Measurements from ENCODE around the gene LDLRAD4.

Gene LDLRAD4

DNA sequence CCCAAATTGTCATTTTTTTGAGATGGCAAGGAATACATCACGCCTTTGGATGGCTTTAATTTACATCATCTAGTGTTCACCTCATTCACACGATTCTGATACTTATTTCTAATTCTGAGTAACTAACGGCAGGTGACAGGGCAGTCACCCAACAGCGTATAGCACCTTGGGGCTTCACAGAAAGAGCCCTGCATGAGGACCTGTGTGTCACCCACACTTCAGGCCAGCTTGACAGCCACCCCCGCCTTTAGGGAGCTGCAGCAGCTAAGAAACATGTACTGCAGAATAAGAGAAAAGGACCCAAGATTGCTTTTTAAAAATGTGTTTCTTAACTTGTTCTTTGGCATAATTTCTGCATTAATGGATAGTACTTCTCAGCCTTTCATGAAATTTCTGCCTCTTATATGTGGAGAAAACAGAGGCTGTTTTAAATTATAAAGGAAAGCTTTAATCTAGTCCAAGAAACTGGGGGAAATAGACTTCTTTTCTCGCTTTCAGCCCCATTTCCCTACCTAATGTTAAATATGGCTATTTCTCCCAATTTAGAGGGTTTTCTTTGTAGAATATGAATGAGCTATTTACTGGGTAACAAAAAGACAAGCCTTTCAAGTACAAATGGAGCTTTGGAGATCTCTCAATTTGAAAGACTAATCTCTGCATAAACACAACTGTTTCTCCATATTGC is 245.1 kb downstream of the LDLRAD4 start:
- H3K9me3 ChIP-seq (ENCODE audit: control insufficient read depth, low read length): no peaks in the 10 kb centered on the region
- no peak overlapping the region for H3K27ac ChIP-seq
- H3K4me1 ChIP-seq: no peaks in the 10 kb centered on the region
- no peak overlapping the region for H3K4me2 ChIP-seq (ENCODE audit: low read length)
- no peak overlapping the region for H3K4me3 ChIP-seq (ENCODE audit: low read depth, low read length)
- H3K27me3 ChIP-seq (ENCODE audit: control insufficient read depth, insufficient read depth, low read length): no peaks in the 10 kb centered on the region
- no peak overlapping the region for H2AFZ ChIP-seq
- no peaks in the 10 kb centered on the region for H3K36me3 ChIP-seq (ENCODE audit: control insufficient read depth, insufficient read depth, low read length)
- H3K79me2 ChIP-seq: peaks cover 4% of the 10 kb centered on the region
- H3K9ac ChIP-seq: no peak overlapping the region
- TF ChIP-seq, protein P1, sequence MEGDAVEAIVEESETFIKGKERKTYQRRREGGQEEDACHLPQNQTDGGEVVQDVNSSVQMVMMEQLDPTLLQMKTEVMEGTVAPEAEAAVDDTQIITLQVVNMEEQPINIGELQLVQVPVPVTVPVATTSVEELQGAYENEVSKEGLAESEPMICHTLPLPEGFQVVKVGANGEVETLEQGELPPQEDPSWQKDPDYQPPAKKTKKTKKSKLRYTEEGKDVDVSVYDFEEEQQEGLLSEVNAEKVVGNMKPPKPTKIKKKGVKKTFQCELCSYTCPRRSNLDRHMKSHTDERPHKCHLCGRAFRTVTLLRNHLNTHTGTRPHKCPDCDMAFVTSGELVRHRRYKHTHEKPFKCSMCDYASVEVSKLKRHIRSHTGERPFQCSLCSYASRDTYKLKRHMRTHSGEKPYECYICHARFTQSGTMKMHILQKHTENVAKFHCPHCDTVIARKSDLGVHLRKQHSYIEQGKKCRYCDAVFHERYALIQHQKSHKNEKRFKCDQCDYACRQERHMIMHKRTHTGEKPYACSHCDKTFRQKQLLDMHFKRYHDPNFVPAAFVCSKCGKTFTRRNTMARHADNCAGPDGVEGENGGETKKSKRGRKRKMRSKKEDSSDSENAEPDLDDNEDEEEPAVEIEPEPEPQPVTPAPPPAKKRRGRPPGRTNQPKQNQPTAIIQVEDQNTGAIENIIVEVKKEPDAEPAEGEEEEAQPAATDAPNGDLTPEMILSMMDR (IDR thresholded peaks at IDR 0.05): no peak

DNA sequence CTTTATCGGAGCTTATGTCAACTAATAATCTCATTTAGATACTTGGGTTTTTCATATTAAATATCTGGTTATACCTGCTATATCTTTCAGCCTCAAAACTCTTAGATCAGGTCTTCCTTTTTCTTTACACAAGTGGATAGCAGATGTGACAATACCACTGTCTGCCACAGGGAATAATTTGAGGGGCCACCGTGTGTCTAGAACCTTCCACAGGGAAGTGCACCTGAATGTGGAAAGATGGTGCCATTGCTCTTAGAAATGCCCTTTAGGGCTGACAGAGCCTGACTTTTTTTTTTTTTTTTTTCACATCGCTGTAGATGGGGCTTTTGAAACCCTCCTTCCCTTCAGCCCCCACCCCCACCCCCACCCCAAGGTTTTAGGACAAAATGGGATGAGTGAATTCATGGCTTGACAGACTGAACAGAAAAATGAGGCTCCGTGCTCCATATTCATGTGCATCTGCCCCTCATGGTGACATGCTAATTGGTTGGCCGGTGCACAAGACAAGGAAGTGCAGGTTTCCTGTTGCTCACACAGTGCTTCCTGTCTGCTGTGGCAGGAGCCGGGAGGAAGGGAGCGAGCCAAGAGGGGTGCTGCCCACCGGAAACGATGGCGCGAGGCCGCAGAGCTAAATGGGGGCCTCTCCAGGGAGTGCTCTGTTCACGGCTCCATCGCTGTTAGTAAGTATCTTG is 246.0 kb downstream of the LDLRAD4 start:
- no peak overlapping the region for H3K4me3 ChIP-seq (ENCODE audit: low read depth, low read length)
- H3K27ac ChIP-seq: peak overlapping the region; percentile 1
- TF ChIP-seq, protein P1 (IDR thresholded peaks at IDR 0.05): no peak
- H3K36me3 ChIP-seq (ENCODE audit: control insufficient read depth, insufficient read depth, low read length): no peaks in the 10 kb centered on the region
- no peaks in the 10 kb centered on the region for H3K27me3 ChIP-seq (ENCODE audit: control insufficient read depth, insufficient read depth, low read length)
- H3K9ac ChIP-seq: no peak overlapping the region
- H2AFZ ChIP-seq: no peak overlapping the region
- H3K9me3 ChIP-seq (ENCODE audit: control insufficient read depth, low read length): no peaks in the 10 kb centered on the region
- no peaks in the 10 kb centered on the region for H3K4me1 ChIP-seq
- no peak overlapping the region for H3K4me2 ChIP-seq (ENCODE audit: low read length)
- H3K79me2 ChIP-seq: peaks cover 4% of the 10 kb centered on the region

DNA sequence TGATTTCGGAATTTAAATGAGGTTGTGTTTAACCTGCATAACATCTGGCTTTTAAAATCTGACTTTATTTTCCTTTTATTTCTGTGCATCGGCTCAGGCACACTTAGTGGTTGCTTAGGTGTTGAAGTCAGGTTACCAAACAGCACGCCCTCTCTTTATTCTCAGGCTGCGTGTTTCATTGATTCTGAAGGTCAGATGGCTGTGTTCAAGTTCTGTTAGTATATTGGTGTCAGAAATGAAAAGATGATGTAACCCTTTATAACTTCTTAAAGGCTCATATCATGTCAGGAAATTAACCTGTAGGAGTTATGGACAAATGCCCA is 246.5 kb downstream of the LDLRAD4 start:
- Histone ChIP-seq H3K27ac (peak overlapping the region; percentile 1), H3K79me2 (peaks cover 4% of the 10 kb centered on the region), H3K9me3 (ENCODE audit: control insufficient read depth, low read length) (no peaks in the 10 kb centered on the region), H3K36me3 (ENCODE audit: control insufficient read depth, insufficient read depth, low read length) (no peaks in the 10 kb centered on the region), H3K4me2 (ENCODE audit: low read length) (no peak overlapping the region), H3K27me3 (ENCODE audit: control insufficient read depth, insufficient read depth, low read length) (no peaks in the 10 kb centered on the region), H3K4me1 (no peaks in the 10 kb centered on the region), H3K4me3 (ENCODE audit: low read depth, low read length) (no peak overlapping the region), H2AFZ (no peak overlapping the region), H3K9ac (no peak overlapping the region)
- TF ChIP-seq, protein P1 (IDR thresholded peaks at IDR 0.05): no peak

DNA sequence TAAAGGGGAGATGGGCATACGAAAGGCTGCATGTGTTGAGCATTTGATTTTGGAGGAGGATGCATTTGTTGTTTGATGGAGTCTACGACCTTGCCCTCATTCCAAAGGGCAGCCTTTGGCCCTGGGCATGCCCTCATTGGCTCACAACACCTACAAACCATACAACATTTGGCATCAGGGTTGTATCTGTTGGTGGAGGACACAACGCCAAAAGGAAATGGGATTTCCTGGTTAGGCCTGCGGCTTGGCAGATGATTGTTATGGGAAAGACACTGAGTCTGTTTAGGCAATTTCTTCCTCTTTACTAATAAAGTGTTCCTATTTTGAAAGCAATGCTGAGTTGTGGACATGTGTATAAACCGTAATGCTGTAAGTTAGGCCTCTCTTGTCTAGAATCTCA is 246.9 kb downstream of the LDLRAD4 start:
- no peaks in the 10 kb centered on the region for H3K9me3 ChIP-seq (ENCODE audit: control insufficient read depth, low read length)
- TF ChIP-seq, protein P1 (IDR thresholded peaks at IDR 0.05): no peak
- H3K36me3 ChIP-seq (ENCODE audit: control insufficient read depth, insufficient read depth, low read length): no peaks in the 10 kb centered on the region
- H3K9ac ChIP-seq: no peak overlapping the region
- H3K27ac ChIP-seq: peak overlapping the region; percentile 11
- H3K4me3 ChIP-seq (ENCODE audit: low read depth, low read length): no peak overlapping the region
- no peaks in the 10 kb centered on the region for H3K27me3 ChIP-seq (ENCODE audit: control insufficient read depth, insufficient read depth, low read length)
- H3K4me1 ChIP-seq: no peaks in the 10 kb centered on the region
- H2AFZ ChIP-seq: no peak overlapping the region
- peaks cover 4% of the 10 kb centered on the region for H3K79me2 ChIP-seq
- no peak overlapping the region for H3K4me2 ChIP-seq (ENCODE audit: low read length)
